HG02943 (cell line): ENCODE measurements around the gene TEX35.

Source experiments
- ATAC-seq: cut with Tn5 transposase; IDR thresholded peaks from one replicate; pipeline ENCODE4 v1.9.1; 2021; ENCODE audit warnings: mild to moderate bottlenecking, low read depth, moderate library complexity; ENCODE audit not compliant: unreplicated experiment

The TEX35 gene

DNA sequence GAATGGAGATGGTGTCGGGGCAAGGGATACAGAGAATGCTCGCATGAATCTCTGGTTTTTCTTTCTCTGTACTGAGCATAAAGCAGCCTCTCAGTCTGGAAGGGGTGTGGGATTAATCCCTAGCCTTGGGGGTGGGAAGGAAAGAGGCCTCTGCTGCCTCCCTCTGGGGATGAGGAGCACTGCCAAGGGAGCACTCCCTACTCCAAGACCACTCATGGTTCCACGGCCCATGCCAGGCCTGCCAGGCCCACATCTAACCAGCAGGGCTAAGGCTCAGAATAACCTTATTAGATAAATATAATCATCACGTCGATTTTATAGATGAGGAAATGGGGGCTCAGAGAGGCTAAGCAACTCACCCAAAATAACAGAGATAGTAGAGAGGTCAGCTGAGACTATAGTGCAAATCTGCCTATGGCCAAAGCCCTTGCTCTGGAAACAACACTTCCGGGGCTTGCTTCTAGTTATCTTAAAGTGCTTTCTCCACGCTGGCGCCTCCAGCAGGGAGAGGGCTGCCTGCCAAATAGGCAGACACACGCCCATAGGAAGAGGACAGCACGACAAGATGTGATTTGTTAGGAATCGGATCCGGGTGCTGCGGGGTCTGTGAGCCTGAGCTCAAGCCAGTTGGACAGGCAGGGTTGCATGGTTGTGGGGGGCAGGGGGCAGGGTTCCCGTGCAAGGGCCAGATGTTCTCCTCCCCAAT, 522 bp downstream of the TEX35 start:
- no peak for ATAC-seq

DNA sequence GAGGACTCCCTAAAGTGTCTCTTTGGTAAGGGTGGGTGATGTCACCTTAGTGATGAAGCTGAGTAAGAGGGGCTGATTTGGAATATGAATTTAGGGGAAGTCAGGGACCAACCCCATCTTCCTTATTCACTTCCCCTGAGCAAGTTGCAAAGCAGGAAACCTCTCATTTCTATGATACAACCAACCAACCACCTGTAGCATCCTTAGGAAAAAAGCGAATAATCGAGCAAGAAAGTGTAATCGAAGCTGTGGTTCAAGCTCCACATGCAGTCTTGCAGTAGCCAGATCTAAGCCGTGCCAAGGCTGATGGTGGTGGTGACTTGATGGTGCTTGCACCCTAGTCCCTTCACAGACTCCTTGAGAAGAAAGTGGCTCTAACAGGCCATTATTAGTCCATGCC, 3.2 kb downstream of the TEX35 start:
- no peak for ATAC-seq

DNA sequence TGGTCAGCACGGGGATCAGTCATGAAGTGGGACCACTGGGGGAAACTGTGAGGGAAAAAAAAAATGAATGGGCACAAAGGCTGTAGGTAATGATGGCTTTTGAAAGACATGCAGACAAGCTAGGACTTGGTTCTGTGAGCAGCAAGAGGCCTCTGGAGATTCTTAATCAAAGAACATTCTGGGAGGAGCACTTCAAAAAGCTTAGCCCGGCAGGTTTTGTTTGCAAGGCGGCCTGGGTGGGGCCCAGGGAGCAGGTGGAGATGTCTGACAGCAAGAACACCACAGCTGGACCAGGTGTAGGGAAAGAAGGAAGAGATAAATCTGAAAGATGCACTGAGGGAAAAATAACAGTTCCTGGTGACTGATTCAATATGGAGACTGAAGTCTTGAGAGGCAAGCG, 6.0 kb downstream of the TEX35 start:
- ATAC-seq = no peak

DNA sequence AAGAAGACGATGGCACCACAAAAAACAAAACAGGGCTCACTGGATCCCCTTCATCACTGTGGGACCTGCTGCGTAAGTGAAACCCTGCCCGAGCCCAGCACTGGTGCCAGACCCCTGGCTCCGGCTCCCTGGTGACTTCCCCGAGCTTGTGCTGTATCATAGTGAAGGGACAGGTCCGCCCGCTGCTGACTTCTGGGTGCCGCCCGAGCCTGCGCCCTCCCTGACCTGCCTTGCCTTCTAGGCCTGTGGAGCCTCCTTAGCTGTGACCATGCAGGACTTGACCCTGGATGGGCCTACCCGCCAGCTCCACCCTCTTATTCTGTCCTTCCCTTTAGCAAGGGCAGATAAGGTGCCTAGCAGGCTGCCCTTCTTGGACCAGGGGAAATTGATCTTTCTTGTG, 7.9 kb downstream of the TEX35 start:
- no peak for ATAC-seq

DNA sequence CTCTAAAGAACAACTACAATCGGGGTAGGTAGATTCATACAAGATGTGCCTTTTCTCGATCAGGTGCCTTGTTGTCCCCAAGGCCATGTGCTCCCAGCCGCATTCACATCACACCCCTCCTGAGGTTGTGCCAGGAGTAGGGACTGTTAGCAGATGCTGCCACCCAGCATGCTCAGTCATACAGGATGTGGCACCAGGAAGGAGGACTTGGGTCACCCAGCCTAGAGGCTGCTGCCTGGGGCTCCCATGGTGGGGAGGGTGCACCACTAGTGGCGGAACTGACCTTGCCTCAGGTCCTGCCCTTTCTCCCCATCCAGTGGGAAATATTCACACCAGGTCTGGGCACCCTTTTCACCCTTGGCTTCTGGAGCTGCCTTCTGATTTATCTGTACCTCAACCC, 8.3 kb downstream of the TEX35 start:
- ATAC-seq = no peak

DNA sequence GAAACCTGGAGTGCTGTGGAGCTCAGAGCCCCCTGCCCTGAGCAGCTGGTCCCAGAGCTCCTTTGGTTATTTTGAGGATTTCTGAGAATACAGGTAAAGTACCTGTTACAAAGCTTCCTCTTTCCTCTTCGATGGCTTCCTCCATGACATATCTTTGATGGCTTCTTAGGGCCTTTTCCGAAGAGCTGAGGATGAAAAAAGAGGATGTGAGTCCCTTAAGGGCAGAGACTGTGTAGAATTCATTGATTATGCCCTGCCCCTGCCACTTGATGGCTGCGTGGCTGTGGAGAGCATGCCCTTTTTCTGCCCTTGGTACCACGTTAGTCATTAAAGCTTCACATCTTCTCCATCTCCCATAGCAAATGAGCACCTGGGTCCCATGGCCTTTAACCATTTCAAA, 14.2 kb downstream of the TEX35 start:
- ATAC-seq = no peak

DNA sequence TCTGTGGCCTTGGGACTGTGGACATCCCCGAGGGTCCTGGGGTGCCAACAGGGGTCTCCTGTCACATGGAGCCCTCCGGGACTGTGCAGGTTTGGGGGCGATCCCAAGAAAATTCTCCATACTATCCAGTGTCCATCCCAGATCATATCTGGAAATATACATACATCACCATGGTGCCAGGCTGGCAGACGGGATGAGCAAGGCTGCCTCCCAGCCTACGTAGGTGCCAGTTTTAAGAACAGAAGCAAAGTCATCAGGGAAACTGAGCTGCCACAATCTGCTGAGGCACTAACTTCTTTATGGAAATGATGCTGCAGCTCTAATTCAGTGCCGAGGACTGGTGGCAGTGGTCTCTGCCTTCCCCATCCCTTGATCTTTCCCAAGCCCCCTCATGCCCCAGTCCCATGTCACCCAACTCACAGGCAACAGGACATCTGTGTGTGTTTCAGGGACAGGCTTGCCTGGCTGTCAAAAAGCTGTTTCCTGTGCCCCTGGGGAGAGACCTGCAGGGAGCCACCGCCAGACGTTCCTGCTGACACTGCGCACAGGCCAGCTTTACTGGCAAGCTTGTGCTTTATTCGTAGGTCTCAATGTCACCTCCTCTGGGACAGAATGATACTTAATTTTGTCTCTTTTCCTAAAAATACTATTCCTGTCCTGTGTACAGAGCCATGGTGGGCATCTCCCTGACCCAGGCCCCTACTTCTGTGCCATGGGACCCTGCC, 15.5 kb downstream of the TEX35 start:
- ATAC-seq = no peak

DNA sequence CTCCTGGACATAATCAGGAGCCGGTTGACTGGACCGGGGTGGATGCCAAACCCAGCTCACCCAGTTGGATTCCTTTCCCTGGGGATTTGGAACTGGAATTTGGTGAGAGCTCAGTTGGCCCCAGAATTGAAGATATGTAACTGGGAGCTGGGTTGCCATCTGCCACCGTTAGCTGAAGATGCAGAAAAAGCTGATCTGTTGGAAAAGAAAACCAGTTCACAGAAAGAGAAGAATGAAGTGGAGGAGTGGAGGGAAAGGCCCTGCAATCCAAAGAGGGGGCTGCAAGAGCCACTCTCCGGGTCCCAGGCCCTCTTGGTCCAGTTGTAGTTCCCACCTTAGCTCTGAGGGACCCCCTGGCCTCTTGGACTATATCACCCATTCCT, 16.0 kb downstream of the TEX35 start:
- ATAC-seq = no peak

DNA sequence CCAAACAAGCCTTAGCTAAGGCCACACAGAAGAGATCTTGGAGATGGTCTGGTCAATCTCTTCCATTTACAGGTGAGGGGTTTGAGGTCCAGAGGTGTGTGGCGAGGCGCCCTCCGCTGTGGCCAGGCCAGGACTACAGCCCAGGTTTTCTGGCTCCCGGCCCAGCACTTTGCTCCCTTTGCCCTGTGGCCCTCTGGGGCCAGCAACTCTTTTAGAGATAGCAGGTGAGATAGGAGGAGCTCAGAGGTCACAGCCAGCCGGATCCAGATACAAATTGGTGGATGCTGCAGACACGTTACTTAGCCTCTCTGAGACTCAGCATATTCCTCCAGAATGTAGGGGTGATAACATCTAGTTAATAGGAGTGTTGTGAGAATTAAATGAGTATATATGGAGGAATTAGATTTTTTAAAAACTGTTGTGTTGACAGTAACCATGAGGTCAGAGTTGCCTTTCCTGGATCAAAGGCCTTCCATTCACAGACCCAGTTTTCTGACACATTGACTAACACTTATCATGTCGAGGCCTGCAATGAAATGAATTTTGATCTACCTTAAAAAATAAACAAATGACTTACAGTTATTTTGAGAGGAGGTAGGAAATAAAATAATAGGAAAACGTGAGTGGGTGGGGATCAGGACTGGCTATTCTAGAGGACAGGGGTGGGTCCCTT, 16.6 kb downstream of the TEX35 start:
- no peak for ATAC-seq

DNA sequence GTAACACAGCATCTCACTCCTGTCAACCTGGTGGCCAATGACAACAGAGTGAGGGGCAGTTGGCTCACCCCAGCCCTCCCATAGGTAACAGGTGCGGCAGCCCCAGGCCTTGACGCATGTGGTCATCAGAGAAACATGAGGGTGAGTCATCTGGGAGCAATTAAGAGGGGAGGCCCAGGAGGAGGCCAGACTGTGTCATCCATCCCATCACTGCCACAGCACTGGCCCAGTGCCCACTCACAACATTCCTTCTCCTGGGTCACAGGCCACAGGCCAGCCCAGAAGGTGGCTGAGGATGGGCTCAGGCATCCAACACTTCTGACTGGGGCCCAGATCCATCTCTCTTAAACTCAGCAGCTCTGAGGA, 17.1 kb downstream of the TEX35 start:
- no peak for ATAC-seq

DNA sequence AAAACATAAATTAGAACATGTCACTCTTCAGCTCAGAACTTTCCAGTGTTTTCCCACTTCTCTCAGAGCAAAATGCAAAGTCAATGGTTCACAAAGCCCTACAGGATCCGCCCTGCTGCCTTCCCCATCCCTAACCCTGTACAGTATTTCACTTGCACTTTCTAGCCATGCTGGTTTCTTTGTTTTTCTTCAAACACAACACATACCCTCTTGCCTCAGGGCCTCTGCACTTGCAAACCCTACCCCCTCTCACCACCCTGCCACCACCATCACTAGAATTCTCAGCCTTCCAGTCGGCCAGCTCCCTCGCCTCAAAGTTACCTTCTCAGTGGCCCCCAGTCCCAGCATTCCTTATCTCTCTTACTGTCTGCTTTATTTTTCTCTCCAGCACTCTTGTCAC, 17.6 kb downstream of the TEX35 start:
- no peak for ATAC-seq

DNA sequence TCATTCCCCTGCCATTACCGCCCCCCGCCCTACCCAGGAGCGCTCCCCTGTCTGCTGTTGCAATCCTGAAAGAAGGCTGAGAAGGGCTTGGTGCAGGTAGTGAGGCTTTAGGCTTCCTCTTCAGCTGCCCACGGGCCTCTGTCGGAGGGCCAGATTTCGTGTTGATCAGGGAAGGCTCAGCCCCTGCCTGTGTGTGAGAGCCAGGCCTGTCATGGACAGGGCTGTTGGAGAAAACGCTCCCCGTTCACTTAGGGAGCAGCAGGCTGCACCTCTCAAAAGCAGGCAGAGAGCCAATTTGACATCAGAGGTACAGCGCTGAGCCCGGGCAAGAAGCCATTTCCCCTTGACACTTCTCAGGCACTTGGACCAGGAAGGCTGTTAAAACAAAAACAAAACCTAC, 19.0 kb downstream of the TEX35 start:
- ATAC-seq = no peak

DNA sequence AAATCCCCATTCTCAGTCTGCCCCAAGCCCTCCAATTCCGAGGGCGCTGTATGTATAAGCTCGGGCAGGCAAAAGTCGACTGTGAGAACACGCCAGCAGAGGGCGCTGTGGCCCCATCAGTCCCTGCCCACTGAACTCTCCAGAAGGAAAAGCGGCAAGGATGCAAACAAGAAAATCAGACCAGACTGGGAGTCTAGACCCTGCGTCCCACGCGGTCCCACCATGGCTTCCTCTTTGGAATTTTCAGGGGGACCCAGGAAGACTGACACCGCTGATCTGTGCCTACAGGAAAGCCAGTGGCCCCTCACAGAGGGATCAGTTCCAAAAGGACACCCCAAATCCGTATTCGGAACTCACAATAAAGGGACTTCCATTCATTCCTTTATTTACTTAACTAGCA, 19.5 kb downstream of the TEX35 start:
- ATAC-seq = no peak

DNA sequence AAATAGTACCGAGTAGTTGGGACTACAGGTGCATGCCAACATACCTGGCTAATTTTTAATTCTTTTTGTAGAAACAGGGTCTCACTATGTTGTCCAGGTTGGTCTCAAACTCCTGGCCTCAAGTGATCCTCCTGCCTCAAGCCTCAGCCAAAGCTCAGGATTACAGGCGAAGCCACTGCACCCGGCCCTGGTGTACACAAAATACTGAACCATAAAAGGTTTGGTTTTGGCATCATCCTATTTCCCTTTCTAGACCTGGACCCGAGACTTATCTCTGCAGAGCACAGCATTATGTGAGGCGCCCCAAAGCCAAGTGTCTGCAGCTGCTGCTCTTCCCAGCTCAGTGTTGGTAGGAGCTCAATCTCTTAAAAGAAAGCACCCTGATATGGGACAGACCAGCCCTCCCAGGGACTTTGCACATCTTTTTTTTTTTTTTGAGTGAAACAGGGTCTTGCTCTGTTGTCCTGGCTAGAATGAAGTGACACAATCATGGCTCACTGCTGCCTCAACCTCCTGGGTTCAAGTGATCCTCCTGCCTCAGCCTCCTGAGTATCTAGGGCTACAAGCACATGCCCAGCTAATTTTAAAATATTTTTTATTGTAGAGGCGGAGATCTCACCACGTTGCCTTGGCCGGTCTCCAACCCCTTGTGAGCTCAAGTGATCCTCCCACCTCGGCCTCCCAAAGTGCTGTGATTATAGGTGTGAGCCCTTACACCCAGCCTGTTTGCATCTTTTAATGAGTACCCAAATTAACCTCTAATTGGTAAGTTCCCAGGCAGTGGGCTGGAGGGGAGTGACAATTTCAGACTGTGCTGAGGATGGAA, 20.4 kb downstream of the TEX35 start:
- no peak for ATAC-seq

DNA sequence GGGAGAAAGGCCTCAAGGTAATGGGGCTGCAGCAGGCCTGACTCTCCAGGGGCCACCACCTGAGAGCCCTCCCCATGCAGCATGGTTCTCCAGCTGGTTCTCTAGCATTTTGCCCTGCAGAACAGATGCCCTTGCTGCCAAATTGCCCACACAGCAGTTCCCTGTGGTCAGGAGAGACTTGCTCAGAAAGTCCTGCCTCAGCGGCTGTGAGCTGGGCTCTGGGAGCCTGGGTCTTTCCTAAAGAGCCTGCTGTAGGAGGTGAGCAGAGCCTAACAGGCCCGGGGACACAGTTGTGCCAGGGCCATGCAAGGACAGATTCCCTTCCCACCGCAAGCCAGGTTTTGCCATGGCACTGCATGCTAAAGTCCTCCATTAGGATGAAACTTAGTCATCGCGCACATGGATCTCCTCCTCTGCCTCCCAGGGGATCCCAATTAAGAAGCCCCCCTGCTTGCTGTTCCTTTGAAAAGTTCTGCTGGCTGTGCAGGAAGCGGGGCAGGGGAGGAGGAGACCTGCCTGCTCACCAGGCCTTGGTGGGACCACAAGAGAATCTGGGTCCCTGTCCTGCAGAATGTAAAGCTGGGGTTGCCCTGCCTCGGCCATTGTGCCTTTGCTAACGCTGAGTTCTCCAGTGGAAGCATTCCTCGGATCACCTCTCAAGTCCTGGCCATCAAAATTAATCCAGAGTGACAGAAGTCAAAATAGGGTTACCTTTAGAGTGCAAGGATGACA, 21.4 kb downstream of the TEX35 start:
- ATAC-seq = no peak

DNA sequence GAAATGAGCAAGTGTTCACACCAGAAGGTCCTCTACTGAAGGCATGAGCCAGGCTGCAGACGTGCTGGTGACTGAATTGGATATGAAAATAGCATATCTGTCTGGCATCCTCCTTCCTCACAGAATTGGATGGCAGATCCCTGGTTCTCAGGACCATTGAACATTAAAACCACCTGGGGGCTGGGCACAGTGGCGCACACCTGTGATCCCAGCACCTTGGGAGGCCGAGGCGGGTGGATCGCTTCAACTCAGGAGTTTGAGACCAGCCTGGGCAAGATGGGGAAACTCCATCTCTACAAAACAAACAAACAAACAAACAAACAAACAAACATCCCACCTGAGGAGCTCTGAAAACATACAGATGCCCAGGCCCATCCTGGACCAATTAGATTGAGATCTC, 23.4 kb downstream of the TEX35 start:
- no peak for ATAC-seq

DNA sequence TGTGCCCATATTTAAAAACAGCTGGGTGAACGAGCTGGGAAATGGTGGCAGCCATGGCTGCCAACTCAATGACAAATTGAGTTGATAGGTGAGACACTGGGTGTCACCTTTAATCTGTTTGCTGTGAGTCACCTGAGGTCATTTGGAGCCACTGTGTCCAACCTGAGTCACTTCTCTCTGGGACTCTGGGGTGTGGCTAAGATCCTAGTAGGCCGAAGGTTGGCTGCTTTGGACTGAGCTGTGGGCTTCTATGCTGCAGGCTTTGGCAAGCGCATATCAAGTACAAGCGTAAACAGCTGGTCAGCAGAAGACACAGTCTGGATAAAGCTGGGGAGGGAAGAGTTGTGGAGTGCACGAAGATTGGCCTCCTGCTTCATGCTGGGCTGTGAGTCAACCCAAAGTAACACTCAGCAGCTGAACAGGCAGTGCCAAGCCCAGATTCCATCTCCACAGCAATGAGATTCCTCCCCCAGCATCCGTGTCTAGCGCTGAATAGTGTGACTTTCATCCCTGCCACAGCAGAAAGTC, 24.0 kb downstream of the TEX35 start:
- no peak for ATAC-seq

DNA sequence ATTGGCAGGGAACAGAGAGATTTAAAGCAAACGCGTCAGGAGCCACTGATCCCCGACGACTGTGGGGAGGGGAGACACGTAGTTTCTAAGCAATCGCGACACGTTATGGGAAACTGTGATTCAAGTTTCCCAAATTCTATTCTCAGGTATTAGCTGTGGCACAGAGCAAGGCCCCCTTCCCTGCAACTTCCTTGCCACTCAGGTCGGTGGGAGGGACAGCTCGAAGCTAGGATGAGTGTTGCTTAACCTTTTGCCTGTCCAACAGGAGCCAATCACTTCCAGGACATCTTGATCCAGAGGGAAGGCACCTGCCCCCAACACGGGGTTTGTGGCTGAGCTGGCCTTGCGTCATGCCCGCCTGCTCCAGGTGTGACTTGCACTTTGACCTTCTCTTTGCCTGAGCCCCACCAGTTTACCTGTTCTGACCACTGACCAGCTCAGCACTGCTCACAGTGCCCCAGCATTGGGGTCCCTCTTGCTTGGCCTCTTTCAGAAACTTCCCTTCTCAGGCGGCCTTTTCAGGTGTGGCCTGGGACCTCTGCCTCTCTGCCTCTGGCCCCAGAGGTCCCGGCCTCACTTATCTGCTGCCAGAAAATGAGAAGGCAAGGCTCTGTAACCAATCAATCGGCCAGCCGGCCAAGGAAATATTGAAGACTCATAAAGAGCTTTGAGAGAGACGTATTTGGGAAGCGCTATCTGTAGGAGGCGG, 24.6 kb downstream of the TEX35 start:
- ATAC-seq = no peak

DNA sequence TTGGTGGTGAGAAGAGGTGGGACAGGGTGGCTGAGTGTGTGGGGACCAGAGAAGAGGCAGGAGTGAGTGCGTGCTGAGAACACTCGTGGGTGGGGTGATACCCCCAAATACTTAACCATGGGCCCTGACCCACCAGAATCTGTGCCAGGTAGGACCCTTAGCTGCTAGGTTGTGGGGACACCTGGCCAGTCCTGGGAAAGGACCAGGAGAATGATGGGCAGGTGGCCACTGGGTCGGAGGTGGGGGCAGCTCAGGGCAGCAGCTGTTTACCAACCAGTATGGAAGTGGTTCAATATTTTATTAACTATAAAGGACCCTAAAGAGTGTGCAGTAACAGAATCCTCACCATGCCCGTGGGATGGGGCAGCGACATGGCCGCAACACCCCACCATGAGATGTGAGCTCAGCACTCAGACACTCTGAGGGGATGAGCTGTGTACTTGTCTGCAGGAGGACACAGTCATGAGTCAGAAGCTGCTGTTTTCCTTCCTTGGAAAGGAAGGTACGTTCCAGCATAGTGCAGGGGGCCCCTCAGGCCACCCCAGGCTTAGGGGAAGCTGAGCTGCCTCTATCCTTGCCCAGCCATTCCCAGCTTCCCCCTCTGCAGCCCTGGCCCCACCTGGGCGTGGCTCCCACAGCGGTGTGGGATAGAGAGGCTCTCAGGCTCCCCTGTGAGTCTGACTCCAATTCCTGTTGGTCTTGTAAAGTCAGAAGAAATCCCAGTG, 25.4 kb downstream of the TEX35 start:
- ATAC-seq = no peak
